SKM-1 (cell line): ENCODE measurements around the gene GPR15LG.
"Not testable (repeated sequence)": the region's sequence is repeated elsewhere in the genome, so short reads cannot be mapped to it uniquely, and the experiment has no call there.

Source experiments
- DNase-seq: peaks from one replicate; lab custom pipeline; 2025; ENCODE audit not compliant: unreplicated experiment; lab: John Stamatoyannopoulos, UW

The GPR15LG gene

DNA sequence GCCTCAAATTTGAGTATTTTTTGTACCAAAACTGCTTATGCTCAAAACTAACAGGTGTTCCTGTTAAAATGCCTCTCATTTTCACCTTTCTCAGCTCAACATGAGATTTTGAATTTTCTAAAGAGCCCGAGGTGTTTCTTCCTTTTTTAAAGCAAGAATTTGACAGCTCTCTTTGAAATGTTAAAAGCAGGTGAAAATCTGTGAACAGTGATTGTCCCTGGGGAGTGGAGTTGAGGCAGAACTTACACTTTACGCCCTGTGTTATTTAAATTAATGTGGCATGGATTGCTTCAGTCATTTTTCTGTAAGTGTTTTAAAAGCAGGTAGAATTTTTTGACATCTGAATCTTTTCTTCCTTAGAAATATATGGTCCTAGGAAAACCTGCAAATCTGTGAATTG lies 9.2 kb upstream of the GPR15LG start:
- no peak for DNase-seq

DNA sequence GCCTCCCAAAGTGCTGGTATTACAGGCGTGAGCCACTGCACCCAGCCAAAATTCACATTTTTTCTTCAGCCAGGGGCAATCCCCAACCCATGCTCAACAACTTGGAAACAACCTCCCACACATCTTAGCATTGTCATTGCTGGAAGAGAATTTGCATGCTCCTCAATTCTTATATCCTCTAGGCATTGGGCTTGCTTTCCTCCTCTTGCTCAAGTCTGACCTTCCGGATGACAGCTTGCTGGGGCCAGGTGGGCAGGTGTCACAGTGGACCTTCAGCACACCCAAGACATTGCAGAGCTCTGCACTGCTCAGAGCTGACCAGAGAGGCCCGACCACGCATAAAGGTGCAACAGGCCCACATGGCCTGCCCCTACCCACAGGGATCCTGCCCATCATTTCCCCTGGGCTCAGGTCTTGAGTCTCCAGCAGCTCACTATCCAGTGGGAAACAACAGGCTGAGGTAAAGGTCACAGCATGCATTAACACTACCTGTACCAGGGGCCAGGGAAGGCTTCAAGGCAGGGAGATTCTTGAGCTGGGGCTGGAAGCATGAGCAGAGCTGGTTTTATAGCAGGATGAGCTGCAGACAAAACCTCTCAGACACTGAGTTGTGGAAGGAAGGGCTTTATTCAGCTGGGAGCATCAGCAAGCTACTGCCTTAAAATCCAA lies 6.8 kb upstream of the GPR15LG start:
- no peak for DNase-seq

DNA sequence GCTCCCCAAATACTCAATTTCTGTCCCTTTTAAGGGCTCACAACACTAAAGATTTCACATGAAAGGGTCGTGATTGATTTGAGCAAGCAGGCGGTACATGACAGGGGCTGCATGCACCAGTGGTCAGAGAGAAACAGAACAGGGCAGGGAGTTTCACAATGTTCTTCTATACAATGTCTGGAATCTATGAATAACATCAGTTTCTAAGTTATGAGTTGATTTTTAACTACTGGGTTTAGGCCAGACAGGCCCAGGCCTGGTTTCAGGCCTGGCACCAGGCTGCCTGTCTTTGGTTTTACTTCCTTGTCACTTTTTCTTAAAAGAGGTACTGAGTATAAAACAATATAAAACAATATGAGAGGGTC lies 6.3 kb upstream of the GPR15LG start:
- not testable (repeated sequence) for DNase-seq

DNA sequence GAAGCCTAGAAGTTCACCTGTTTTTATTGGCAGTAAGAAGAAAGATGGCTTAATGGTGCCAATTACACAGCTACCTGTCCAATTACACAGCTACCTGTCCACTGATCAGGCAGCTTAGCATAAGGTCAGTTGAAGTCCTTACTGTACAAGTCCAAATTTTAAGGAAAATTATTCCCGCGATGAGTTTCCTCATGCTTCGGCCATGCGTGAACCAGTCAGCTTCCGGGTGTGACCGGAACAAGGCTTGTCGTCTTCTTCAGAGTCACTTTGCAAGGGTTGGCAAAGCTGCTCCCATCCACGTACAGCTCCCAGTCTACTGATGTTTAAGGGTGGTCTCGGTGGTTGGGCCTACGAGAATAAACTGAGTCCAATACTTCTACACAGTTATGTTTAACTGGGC lies 5.2 kb upstream of the GPR15LG start:
- not testable (repeated sequence) for DNase-seq

DNA sequence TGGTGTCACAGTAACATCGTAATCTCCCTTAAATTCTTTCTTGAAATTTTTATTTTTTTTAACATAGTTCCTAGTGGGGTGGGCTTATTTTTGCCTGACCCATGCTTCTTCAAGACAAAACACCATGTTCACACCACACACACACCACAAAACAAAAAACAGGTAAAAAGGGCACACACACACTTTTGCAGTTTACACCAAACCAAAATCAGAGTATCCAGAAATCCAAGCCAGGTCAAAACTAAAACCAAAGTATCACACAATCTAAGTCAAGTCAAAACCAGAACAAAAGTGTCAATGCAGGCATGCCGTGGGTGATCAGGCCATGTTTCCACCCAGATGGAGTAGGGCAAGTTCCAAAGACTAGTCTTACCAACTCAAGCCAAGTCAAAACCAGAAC lies 2.4 kb upstream of the GPR15LG start:
- not testable (repeated sequence) for DNase-seq

DNA sequence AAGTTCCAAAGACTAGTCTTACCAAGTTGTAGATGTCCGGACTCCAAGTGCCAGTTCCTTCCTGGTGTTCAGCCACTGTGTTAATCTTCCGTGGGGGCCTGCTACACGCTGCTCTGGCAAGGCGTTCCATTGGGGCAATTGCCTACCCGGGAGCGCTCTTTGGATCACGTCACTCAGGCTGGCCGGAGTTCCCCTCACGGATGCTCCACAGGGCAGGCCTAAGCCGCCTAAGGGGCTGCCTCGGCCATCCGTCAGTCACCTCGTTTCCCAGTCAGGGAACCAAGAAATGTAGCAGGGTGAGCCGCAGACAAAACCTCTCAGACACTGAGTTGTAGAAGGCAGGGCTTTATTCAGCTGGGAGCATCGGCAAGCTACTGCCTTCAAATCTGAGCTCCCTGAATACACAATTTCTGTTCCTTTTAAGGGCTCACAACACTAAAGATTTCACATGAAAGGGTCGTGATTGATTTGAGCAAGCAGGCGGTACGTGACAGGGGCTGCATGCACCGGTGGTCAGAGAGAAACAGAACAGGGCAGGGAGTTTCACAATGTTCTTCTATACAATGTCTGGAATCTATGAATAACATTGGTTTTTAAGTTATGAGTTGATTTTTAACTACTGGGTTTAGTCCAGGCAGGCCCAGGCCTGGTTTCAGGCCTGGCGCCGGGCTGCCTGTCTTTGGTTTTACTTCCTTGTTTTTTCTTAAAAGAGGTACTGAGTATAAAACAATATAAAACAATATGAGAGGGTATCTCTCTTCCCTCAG lies 1.7 kb upstream of the GPR15LG start:
- DNase-seq = not testable (repeated sequence)

DNA sequence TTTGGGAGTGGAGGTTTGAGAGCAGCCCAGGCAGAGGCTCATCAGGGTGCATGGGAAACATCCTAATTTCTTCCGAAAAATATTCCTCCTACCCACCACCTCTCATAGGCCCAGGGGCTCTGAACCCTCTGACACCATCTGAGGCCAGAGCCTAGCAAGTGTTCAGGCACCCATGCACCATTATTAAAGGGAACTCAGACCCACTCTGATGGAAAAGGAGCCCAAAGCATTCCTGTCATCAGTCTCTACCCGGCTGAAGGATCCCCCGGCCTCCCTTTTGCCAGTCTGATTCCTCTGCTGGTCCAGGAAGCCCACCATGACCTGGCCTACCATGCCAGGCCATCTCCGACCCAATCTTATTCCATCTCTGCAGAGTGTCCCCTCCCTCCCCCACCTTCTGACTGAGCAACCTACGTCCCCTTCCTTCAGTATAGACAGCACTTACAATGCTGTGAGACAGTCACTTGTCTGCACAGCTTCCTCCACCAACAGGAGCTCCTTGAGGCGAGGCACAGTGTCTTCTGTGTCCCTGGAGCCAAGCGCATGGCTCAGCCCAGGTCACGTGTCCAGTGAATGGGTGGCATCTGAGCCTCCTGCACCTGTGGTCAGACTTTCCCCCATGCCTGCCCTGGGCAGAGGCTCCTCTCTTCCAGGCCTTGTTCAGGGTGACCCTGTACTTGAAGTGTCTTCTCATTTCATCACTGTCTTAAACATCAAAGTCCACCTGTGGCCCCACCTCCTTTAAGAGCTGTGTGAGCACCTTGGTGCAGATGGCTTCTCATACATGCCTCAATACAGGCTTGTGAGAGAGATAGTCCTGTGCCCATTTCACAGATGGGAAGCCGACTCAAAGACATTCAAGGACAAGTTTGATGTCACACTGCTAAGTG lies 889 bp upstream of the GPR15LG start:
- DNase-seq = no peak

DNA sequence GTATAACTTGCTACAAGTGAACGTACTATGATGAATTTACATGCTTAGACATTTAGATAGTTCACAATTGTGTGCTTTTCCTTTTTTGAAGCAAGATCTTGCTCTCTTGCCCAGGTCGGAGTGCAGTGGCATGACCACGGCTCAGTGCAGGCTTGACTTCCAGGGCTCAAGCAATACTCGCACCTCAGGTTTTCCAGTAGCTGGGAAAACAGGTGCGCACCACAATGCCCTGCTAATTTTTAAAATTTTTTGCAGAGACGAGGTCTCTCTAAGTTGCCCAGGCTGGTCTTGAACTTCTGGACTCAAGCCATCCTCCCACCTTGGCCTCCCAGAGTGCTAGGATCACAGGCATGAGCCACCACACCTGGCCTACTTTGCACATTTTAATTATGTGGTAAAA lies 1.8 kb downstream of the GPR15LG start:
- DNase-seq = no peak

DNA sequence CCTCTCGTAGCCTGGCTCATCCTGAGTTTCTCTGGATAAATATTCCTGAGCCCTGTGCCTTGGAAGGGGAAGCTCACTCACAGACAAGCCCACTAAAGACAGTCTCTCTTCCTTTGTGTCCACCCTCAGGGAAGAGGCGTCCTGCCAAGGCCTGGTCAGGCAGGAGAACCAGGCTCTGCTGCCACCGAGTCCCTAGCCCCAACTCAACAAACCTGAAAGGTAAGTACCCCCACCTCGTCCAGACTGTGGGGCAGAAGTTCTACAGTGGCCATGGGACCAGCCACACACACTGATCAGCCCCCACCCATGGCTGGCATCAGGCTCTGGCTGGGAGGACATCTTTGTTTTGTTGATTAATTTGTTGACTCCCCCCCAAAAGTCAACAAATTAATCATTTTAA lies 2.8 kb downstream of the GPR15LG start:
- no peak for DNase-seq

DNA sequence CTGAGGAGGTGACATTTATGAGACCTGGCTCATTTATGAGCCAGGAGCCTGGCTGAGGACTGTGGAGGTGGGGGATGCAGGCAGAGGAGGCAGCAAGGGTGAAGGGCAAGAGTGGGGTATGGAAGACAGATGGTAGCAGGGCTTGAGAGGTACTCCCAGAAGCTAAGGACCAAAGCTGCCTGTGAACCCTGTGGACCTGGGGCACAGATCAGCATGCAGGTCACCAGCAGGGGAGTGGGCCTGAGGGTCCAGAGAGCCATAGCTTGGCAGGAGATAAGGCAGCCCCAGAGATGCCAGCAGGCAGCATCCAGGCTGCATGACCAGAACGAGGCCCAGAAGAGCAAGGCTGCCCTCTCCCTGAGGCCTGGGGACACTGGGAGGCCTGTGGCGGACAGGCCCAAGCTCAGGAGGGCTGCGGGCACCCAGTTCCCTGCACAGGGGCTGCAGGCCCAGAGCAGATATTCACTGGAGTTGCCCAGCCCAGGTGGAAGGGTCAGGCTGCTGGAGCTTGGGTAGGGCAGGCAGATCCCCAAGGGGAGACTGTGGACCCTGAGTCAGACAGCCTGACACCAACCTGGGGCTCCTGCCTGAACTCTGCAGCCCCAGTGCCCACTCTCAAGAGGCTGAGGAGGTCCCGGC lies 3.4 kb downstream of the GPR15LG start:
- no peak for DNase-seq

DNA sequence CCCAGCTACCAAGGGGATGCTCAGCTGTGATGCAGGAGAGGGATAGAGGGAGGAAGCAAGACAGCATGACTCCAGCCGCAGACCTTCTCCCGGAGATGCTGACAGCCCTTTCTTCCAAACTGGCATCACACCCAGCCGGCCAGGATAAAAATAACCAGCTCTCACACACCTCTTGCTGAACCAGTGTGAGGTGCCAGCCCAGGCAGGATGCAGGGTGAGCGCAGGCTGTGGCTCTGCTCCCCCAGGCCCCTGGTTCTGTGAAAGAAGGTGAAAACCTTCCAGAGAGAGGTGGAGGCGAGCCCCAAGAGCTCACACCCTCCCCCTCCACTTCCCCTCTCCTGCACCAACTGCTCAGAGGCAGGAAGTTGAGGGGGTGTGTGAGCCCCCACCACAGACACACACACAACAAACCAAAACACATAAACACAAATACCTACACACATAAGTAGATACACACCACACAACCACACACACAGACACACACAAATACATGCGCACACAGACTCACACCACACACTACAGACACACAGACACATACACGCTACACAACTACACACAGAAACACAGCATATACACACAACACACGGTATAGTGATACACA lies 4.0 kb downstream of the GPR15LG start:
- DNase-seq = no peak

DNA sequence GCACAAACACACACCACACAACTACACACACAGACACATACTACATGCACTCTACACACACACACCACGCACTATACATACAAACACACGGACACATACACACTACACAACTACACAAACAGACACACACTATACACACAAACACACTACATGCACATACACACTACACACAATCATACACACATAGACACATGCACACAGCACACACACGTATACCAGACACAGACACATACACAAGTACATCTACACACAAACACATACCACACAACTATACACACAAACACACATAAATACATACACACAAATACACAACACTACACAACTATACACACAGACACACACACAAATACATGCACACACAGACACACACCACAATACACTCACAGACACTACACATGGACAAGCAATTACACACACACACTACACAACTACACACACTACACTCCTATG lies 4.6 kb downstream of the GPR15LG start:
- DNase-seq = no peak

DNA sequence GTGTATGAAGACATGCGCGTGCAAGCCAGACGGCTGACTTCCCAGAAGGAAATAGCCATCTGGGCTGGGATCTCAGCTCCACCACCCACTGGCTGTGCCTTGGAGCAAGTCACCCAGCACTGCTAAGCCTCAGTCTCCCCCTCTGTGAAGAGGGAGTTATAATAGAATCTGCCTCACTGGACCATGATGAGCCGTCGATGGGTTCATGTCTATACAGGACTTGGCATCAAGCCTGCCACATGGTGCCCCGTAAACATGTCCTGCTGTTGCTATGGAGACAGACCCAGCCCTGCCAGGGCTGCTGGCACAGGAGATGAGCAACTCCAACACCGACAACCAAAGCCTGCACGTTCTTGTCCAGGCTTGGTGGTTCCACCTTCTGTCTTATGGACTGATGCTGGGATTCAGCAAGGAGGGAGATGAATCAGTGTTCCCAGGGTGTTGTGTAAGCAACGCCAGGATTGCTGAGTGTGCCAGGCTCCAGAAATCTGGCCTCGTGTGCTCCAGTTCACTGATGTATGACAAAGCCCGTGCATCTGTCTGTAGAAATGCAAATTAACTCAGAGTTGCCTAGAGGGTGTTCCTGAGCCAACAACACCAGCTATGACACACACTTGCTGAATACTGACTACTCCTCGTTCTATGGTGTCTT lies 5.6 kb downstream of the GPR15LG start:
- no peak for DNase-seq

DNA sequence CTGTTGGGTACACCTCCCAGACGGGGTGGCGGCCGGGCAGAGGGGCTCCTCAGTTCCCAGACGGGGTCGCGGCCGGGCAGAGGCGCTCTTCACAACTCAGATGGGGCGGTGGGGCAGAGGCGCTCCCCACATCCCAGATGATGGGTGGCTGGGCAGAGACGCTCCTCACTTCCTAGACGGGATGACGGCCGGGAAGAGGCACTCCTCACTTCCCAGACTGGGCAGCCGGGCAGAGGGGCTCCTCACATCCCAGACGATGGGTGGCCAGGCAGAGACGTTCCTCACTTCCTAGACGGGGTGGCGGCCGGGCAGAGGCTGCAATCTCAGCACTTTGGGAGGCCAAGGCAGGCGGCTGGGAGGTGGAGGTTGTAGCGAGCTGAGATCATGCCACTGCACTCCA lies 6.8 kb downstream of the GPR15LG start:
- not testable (repeated sequence) for DNase-seq

DNA sequence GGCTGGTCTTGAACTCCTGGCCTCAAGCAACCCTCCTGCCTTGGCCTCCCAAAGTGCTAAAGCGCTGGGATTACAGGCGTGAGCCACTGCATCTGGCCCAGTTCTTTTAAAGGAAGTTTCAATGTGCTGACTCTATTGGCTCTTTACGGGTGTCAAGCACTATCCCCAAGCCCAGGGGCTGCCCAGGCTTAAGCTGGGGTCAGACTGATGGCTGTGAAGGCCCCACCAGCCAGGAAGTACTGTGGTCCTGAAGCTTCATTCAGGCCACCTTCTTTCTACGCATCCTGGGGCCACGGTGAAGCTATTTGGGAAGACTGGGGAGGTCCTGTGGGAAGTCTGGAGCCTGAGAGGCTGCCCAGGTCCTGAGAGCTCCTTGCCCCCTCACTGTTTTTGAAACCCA lies 8.0 kb downstream of the GPR15LG start:
- no peak for DNase-seq

DNA sequence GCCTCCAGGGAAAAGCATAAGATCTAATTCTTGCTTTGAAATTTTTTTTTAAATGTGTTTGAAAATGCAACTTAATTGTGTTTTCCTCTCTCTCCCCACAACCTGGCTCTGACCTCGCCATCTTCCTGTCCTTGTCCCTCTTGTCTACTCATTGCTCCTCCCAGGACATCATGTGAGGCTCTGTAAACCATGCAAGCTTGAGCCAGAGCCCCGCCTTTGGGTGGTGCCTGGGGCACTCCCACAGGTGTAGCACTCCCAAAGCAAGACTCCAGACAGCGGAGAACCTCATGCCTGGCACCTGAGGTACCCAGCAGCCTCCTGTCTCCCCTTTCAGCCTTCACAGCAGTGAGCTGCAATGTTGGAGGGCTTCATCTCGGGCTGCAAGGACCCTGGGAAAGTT lies 10.9 kb downstream of the GPR15LG start:
- DNase-seq = no peak

DNA sequence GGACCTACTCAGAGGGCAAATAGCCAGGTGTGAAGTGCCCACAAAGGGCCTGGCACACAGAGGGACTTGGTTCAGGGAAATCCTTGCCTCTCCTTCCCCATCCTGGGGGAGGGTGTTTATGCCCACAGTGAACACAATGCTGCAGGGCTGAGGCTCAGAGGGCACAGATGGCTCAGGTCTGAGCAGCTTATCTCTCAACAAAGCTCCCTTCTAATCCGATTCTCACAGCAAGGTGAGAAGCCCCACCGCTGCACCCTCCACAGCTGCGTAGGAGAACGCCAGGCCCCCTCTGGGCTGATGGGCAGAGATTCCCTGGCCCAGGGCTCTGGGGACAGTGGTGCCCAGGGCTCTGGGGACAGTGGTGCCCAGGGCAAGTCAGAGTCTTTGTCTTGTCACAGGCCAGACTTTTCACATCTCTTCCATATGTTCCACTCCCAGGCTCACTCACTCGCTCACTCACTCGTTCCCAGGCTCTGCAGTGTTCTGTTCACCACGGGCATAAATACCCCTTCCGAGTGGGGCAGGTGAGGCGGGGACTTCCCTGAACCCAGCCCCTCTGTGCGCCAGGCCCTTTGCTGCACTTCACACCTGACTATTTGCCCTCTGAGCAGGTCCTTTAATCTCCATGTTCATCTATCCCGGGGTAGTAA lies 12.1 kb downstream of the GPR15LG start:
- no peak for DNase-seq

DNA sequence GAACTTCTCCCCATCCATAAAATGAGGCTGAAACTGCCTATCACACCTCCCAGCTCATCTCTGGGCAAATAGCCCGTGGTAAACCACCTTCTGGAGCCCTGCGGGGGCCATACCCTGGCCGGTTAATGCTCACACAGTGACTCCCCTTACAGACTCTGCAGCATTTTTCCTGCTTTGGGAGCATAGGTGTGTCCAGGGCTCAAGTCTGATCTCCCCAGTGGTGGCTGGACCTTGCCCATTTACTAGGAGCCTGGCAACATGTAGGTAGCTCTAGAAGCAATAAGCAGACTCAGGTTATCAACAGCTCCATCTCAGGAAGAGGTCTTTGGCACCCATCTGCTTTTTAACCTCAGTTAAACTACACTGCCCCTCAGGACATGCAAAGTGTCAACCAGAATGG lies 15.2 kb downstream of the GPR15LG start:
- no peak for DNase-seq

DNA sequence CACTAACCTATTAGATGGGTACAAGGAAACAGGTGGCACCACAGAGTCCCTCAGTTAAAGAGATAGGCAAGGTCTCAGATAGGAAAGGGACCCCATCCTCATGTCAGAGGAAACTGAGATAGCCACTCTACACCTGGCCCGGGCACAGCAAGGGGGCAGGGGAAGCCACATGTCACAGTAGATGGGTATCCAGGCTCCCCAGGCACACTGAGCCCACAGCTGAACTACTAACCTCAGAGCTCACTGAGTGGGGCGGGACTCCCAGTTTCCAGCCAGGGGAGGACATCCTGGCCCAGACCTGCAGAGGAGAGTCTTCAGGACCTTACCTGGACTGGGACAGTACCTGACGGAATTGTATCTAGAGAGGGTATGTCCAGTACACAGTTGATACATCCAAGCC lies 17.0 kb downstream of the GPR15LG start:
- DNase-seq = no peak

DNA sequence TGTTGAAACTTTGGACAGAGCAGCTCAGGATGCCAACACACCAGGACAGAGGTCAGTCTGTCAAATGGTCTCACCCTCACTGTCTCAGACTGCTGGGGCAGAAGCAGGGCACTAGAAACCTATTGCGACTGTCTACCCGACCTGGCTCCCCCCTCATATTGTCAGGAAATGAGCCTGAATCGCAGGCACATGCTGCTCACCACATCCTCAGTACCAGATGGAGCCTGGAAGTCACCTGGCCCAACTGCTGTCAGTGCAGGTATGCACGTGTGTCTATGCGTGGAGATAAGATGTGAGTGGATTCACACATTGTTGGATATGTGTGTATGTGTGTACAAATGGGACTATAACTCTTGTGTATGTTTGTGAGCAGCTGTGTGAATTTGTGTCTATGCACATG lies 17.5 kb downstream of the GPR15LG start:
- DNase-seq = no peak
